H1 (cell line): ENCODE data around the gene GSTO1. TPM values are rescaled to one million over a fixed set of nuclear protein-coding genes. Genes with fewer than 3 reads are reported as not detected.

Experiments
- CTCF ChIA-PET: fragments of 300-600 bp; sonication (Branson Sonifier 250); formaldehyde crosslinking; loops from one replicate; lab custom pipeline; 2021; ENCODE audit not compliant: partially characterized antibody; lab: Charles Lee
- POLR2A ChIA-PET: fragments of 300-600 bp; sonication (Branson Sonifier 250); formaldehyde crosslinking; loops from one replicate; lab custom pipeline; 2021; ENCODE audit warnings: inconsistent platforms; ENCODE audit not compliant: partially characterized antibody; lab: Charles Lee
- DNase-seq, 2 experiments: peaks; one replicate each; pipeline versions ENCODE4 v3.0.0 to v3.0.0-alpha.2; 2010 to 2022; ENCODE audit warnings: low spot score in 2 of 2, low read depth in 1 of 2, mixed read lengths in 1 of 2
- FAIRE-seq: peaks from 2 replicates; lab custom pipeline; 2011; peaks lifted over from hg19 to GRCh38; lab: Jason Lieb, UNC
- H2AFZ ChIP-seq: 2 replicates; pipeline ENCODE4 v1.8.1; 2012; ENCODE audit warnings: low read length, inconsistent platforms
- H2AK5ac ChIP-seq: 2 replicates; pipeline ENCODE4 v1.6.1; 2013; ENCODE audit warnings: low read depth, low read length
- H2BK120ac ChIP-seq: replicated peaks from 2 replicates; pipeline ENCODE3; 2013; ENCODE audit warnings: low read depth, low read length, inconsistent platforms
- H2BK12ac ChIP-seq: 2 replicates; pipeline ENCODE4 v1.6.1; 2013; ENCODE audit warnings: low read depth, low read length
- H2BK15ac ChIP-seq: 2 replicates; pipeline ENCODE4 v1.6.1; 2013; ENCODE audit warnings: low read length
- H2BK20ac ChIP-seq: 2 replicates; pipeline ENCODE4 v1.6.1; 2013; ENCODE audit warnings: low read length
- H2BK5ac ChIP-seq: 2 replicates; pipeline ENCODE4 v1.6.1; 2013; ENCODE audit warnings: low read depth, low read length
- H3K14ac ChIP-seq: 2 replicates; pipeline ENCODE4 v1.6.1; 2013; ENCODE audit warnings: inconsistent platforms; ENCODE audit not compliant: insufficient read length
- H3K18ac ChIP-seq: 2 replicates; pipeline ENCODE4 v1.6.1; 2013; ENCODE audit warnings: low read length; ENCODE audit errors: extremely low read depth
- H3K23ac ChIP-seq: 2 replicates; pipeline ENCODE4 v1.6.1; 2013; ENCODE audit warnings: inconsistent platforms; ENCODE audit not compliant: insufficient read length
- H3K23me2 ChIP-seq: 2 replicates; pipeline ENCODE4 v1.6.1; 2013; ENCODE audit warnings: low read depth, low read length
- H3K27ac ChIP-seq: 2 replicates; pipeline ENCODE4 v1.6.1; 2011; ENCODE audit warnings: low read depth, low read length, inconsistent platforms
- H3K27me3 ChIP-seq, 4 experiments: replicated peaks in 1 of 4; 1 replicate in 1 of 4; 2 replicates in 3 of 4; pipeline versions ENCODE4 v1.6.1 to v1.8.1; 2011 to 2013; ENCODE audit warnings: low read length in 3 of 4, mild to moderate bottlenecking in 3 of 4, inconsistent platforms in 2 of 4, mixed read lengths in 2 of 4, moderate library complexity in 1 of 4; ENCODE audit not compliant: control insufficient read depth in 3 of 4, insufficient read depth in 3 of 4; ENCODE audit errors: extremely low read depth in 1 of 4
- H3K36me3 ChIP-seq, 4 experiments: 2 replicates each; pipeline versions ENCODE4 v1.6.1 to v1.8.1; 2011 to 2013; ENCODE audit warnings: mild to moderate bottlenecking in 4 of 4, low read length in 3 of 4, moderate library complexity in 2 of 4, control low read depth in 1 of 4, inconsistent platforms in 1 of 4; ENCODE audit not compliant: insufficient read depth in 4 of 4, control insufficient read depth in 2 of 4
- H3K4ac ChIP-seq: replicated peaks from 2 replicates; pipeline ENCODE3; 2013; ENCODE audit warnings: low read length, low read depth, mixed read lengths, inconsistent platforms; ENCODE audit not compliant: insufficient read length
- H3K4me1 ChIP-seq, 4 experiments: replicated peaks in 1 of 4; 1 replicate in 1 of 4; 2 replicates in 3 of 4; pipeline versions ENCODE4 v1.6.1 to v1.8.1; 2011 to 2013; ENCODE audit warnings: low read length in 3 of 4, inconsistent platforms in 2 of 4, mixed read lengths in 1 of 4; ENCODE audit not compliant: insufficient read depth in 4 of 4, control insufficient read depth in 3 of 4
- H3K4me2 ChIP-seq, 2 experiments: 2 replicates each; pipeline versions ENCODE4 v1.6.1 to v1.8.1; 2011 to 2013; ENCODE audit warnings: low read depth in 2 of 2, low read length in 2 of 2, control low read depth in 1 of 2, inconsistent platforms in 1 of 2, mild to moderate bottlenecking in 1 of 2; ENCODE audit not compliant: insufficient read depth in 1 of 2
- H3K4me3 ChIP-seq, 4 experiments: fragments of 200-600, 300-600 bp in 1 of 4; sonication (generic), shearing (Covaris generic), sonication (Bioruptor Twin) in 1 of 4; 2 replicates each; pipeline versions ENCODE4 v1.5.1 to v1.8.1; 2011 to 2016; ENCODE audit warnings: low read length in 4 of 4, low read depth in 3 of 4, control low read depth in 2 of 4, inconsistent platforms in 2 of 4, mild to moderate bottlenecking in 2 of 4, mixed read lengths in 1 of 4, moderate library complexity in 1 of 4; ENCODE audit not compliant: insufficient read depth in 2 of 4; ENCODE audit errors: extremely low read depth in 1 of 4
- H3K56ac ChIP-seq: replicated peaks from 2 replicates; pipeline ENCODE3; 2013; ENCODE audit warnings: low read depth, mild to moderate bottlenecking, mixed read lengths, low read length, inconsistent platforms; ENCODE audit not compliant: insufficient read length
- H3K79me1 ChIP-seq: 2 replicates; pipeline ENCODE4 v1.6.1; 2013; ENCODE audit warnings: low read depth, low read length, control low read depth
- H3K79me2 ChIP-seq, 2 experiments: 2 replicates each; pipeline versions ENCODE4 v1.6.1 to v1.8.1; 2012 to 2013; ENCODE audit warnings: low read length in 2 of 2, mild to moderate bottlenecking in 2 of 2, inconsistent platforms in 1 of 2; ENCODE audit not compliant: insufficient read depth in 2 of 2, control insufficient read depth in 1 of 2
- H3K9ac ChIP-seq, 4 experiments: replicated peaks in 1 of 4; 1 replicate in 1 of 4; 2 replicates in 3 of 4; pipeline versions ENCODE4 v1.6.1 to v1.8.1; 2011 to 2013; ENCODE audit warnings: low read depth in 3 of 4, low read length in 3 of 4, control low read depth in 2 of 4, mild to moderate bottlenecking in 2 of 4, moderate library complexity in 2 of 4, inconsistent platforms in 1 of 4; ENCODE audit errors: extremely low read depth in 1 of 4
- H3K9me3 ChIP-seq, 2 experiments: 2 replicates each; pipeline versions ENCODE4 v1.6.1 to v1.8.1; 2012 to 2013; ENCODE audit warnings: mild to moderate bottlenecking in 2 of 2, moderate library complexity in 2 of 2, control low read depth in 1 of 2, inconsistent platforms in 1 of 2, low read depth in 1 of 2, low read length in 1 of 2, mixed read lengths in 1 of 2; ENCODE audit not compliant: insufficient read depth in 2 of 2
- H4K20me1 ChIP-seq, 2 experiments: replicated peaks in 1 of 2; 2 replicates each; pipeline versions ENCODE3 to v1.8.1; 2011 to 2013; ENCODE audit warnings: inconsistent platforms in 2 of 2, low read length in 2 of 2, mild to moderate bottlenecking in 1 of 2; ENCODE audit not compliant: insufficient read depth in 2 of 2, control insufficient read depth in 1 of 2
- H4K5ac ChIP-seq: 2 replicates; pipeline ENCODE4 v1.6.1; 2013; ENCODE audit warnings: low read length, low read depth, mixed read lengths, inconsistent platforms; ENCODE audit not compliant: insufficient read length
- H4K8ac ChIP-seq: 2 replicates; pipeline ENCODE4 v1.8.0; 2013; ENCODE audit warnings: mild to moderate bottlenecking, moderate library complexity, low read length, inconsistent platforms; ENCODE audit not compliant: insufficient read depth; ENCODE audit errors: extremely low read depth
- H4K91ac ChIP-seq: replicated peaks from 2 replicates; pipeline ENCODE3; 2013; ENCODE audit warnings: low read length, mixed read lengths, inconsistent platforms; ENCODE audit not compliant: insufficient read length
- BCL11A ChIP-seq, 2 experiments: IDR thresholded peaks; one replicate each; pipeline ENCODE4 v1.6.1; 2011; ENCODE audit warnings: low read depth in 2 of 2, low read length in 2 of 2, mild to moderate bottlenecking in 2 of 2
- FOSL1 ChIP-seq: IDR thresholded peaks from 2 replicates; pipeline ENCODE4 v1.6.1; 2011; ENCODE audit warnings: mild to moderate bottlenecking, low read depth, low read length, moderate library complexity; ENCODE audit not compliant: insufficient read depth
- SIRT6 ChIP-seq: IDR thresholded peaks from one replicate; pipeline ENCODE4 v1.7.1; 2012; ENCODE audit warnings: low read length, inconsistent platforms
- WGBS, 2 experiments: shearing (Covaris generic) in 1 of 2; methylation state at CpG; one replicate each; pipeline versions ENCODE4 v1.1.6 to v1.1.7; 2013 to 2015; ENCODE audit warnings: low lambda C conversion rate in 2 of 2, mixed read lengths in 2 of 2, inconsistent platforms in 1 of 2, low coverage in 1 of 2, missing lambda C conversion rate in 1 of 2; ENCODE audit not compliant: insufficient replicate concordance in 2 of 2, insufficient coverage in 1 of 2, insufficient read length in 1 of 2; ENCODE audit errors: extremely low coverage in 1 of 2, missing lambda C conversion rate in 1 of 2; 5-methylcytosine and 5-hydroxymethylcytosine counted together
- polyA plus RNA-seq, 7 experiments: library from polyadenylated mRNA; depleted of rRNA in 3 of 7; stranded (reverse) in 5 of 7; unstranded in 2 of 7; fragments of >200 nt in 5 of 7; fragments of 200-250 nt in 2 of 7; gene quantifications; 1 replicate in 5 of 7; 2 replicates in 1 of 7; 4 replicates in 1 of 7; pipeline versions ENCODE4 v1.2.1 to v1.2.3, GENCODE V29; 2011 to 2013; ENCODE audit warnings: missing spikeins in 2 of 7, mixed read lengths in 2 of 7
- total RNA-seq: library from RNA; stranded (reverse); fragmentation: NEBNext Ultra II Directional; extraction: Animal tissue kit (Norgen Biotek cat#: 25700); gene quantifications from 2 replicates; pipeline ENCODE4 v1.2.1, GENCODE V29; 2021

Gene GSTO1
- total and polyA plus RNA-seq, 2 of the 8 experiments (the other 6 are each of a cell fraction or from before 2014, with no cell fraction given), result 22.4 to 32.5 TPM

GRCh38 chr10:104259456-104259855, 4.8 kb downstream of the GSTO1 start:
- Histone ChIP-seq H3K27me3 (peaks cover 0 to 3% (median under 1%) of the 10 kb centered on the region in 4 experiments; a peak in 3 of 7 replicates), H4K5ac (no peak overlapping the region), H2AK5ac (no peak overlapping the region), H3K56ac (no peak overlapping the region), H3K23ac (no peak overlapping the region), H3K27ac (no peak overlapping the region), H4K91ac (no peak overlapping the region), H3K9me3 (no peaks in the 10 kb centered on the region), H2BK20ac (no peak overlapping the region), H3K4me1 (peaks cover 0 to 2% (median 1%) of the 10 kb centered on the region in 4 experiments; a peak in 6 of 7 replicates), H3K4me3 (no peak overlapping the region), H2AFZ (no peak overlapping the region), H2BK15ac (no peak overlapping the region), H4K8ac (no peak overlapping the region), H3K4ac (no peak overlapping the region), H3K4me2 (no peak overlapping the region), H3K36me3 (peaks cover 0 to 27% (median 4%) of the 10 kb centered on the region in 4 experiments; a peak in 4 of 8 replicates), H2BK5ac (no peak overlapping the region), H3K14ac (no peak overlapping the region), H3K23me2 (peaks cover 2% of the 10 kb centered on the region; the same call in 1 of the 2 replicates), H2BK120ac (no peak overlapping the region), H4K20me1 (peaks cover 2 to 10% of the 10 kb centered on the region in 2 experiments), H2BK12ac (no peak overlapping the region), H3K9ac (no peak overlapping the region), H3K79me1 (no peaks in the 10 kb centered on the region; the same call in 1 of the 2 replicates), H3K79me2 (peaks cover 0 to 13% of the 10 kb centered on the region in 2 experiments; a peak in 2 of 4 replicates), H3K18ac (no peak overlapping the region)
- POLR2A ChIA-PET, result interaction anchor here (1.4 to 7.7 kb wide), 2 partner anchors 9 to 10 kb away, joined by 4 to 81 read pairs; partner anchors contain the start of gene GSTO2
- CTCF ChIA-PET, result interaction anchor here (1.3 to 3.1 kb wide), 3 partner anchors 15 to 215 kb away, joined by 3 to 14 read pairs (median 7); no protein-coding TSS in a partner anchor
- WGBS, 2 experiments, result 89% methylated on average over 3 of the region's 3 CpGs; no CpG with 5 or more reads in 1 of the 2 experiments
- FAIRE-seq (no peak), DNase-seq (no peak)
- no peak for TF ChIP-seq BCL11A (IDR thresholded peaks at IDR 0.05; ENCODE audit: low read depth in 2 of 2, low read length in 2 of 2)
- no peak for TF ChIP-seq SIRT6
- TF ChIP-seq FOSL1, result no peak
